Measurements from ENCODE around the gene KCNN3. TPM values are rescaled to one million over a fixed set of nuclear protein-coding genes. Genes with fewer than 3 reads are reported as not detected.

KCNN3 gene
- total RNA-seq, 1 donor: 0.09 TPM

DNA sequence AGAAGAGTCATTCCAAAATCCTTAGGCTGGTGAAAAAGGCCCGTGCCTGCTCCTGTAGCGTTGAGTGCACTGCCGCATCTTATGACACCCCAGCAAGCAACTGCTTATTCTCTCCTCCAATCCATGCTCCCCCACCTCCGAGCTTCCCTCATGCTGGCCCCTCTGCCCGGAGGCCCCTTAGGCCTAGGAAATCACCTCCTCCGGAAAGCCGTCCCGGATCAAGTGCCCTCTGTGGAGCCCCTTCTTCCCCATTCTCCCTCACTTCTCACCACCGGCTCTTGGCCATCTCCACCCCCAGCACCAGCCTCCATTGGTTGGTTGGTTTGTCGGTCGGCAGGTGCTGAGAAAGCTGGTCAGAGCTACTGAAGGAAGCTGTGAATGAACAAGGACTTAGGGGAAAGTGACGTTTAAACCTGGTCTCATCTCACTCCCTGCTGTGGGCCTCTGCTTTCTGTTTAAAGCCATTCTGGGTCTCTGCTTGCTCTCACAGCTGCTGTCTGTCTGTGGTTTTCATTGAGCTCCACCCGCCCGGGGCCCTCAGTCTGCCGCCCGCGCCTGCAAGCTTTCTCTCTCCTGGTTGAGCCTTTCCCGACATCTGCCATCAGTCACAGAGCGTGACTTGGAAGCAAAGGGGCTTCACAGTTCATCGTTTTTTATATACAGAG lies 122.2 kb downstream of the KCNN3 start:
- TF ChIP-seq, protein P1, sequence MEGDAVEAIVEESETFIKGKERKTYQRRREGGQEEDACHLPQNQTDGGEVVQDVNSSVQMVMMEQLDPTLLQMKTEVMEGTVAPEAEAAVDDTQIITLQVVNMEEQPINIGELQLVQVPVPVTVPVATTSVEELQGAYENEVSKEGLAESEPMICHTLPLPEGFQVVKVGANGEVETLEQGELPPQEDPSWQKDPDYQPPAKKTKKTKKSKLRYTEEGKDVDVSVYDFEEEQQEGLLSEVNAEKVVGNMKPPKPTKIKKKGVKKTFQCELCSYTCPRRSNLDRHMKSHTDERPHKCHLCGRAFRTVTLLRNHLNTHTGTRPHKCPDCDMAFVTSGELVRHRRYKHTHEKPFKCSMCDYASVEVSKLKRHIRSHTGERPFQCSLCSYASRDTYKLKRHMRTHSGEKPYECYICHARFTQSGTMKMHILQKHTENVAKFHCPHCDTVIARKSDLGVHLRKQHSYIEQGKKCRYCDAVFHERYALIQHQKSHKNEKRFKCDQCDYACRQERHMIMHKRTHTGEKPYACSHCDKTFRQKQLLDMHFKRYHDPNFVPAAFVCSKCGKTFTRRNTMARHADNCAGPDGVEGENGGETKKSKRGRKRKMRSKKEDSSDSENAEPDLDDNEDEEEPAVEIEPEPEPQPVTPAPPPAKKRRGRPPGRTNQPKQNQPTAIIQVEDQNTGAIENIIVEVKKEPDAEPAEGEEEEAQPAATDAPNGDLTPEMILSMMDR (IDR thresholded peaks at IDR 0.05; ENCODE audit: insufficient read depth, low read length): no peak
- H3K4me3 ChIP-seq (ENCODE audit: low read depth, low read length): no peak overlapping the region
- no peak for DNase-seq (ENCODE audit: low read depth)

DNA sequence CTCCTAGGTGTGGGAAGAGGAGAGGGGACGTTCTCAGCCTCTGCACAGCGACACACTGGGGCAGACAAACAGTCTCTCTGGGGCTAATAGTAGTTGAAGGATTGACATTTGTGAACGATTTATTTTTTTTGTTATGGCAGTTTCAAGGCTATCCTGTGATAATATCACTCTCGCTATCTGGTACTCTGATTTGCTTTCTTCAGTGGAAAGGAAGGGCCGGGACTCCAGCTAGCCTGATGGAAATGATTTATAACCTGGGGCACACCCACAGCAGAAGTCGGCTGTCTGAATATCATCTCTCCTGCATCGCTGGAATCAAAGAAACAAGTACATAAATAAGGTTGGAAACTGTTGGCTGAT lies 122.7 kb downstream of the KCNN3 start:
- no peak for DNase-seq (ENCODE audit: low read depth)
- TF ChIP-seq, protein P1 (IDR thresholded peaks at IDR 0.05; ENCODE audit: insufficient read depth, low read length): no peak
- H3K4me3 ChIP-seq (ENCODE audit: low read depth, low read length): no peak overlapping the region

DNA sequence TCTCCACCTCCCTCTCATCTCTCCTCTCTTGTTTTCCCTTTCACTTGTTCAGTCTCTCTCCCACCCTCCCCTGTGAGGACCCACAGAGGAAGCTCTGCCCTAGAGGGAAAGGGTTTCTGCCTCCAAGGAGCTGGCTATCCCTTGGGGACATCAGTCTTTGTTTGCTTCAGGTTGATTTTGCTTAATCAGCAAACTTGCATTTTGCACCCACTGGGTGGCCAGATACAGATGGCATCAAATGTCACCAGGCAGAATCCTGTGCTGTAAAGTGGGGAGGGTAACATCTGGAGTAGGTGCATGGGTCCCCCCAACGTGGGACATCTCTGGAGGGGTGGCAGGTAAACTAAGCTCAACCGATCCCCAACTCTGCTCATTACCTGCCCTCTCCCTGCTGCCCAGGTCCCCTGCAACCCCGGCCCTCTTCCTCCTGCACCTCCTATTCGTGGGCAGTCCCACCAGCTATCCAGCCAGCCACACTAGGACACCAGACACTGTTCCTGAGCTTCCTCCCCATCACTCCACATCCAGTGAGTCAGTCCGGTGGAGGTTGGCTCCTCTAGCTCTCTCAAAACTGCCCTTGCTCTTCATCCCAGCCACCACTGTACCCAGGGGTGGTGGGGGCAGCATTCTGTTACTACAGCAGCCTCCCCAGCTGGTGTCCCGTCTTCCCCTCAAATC lies 123.3 kb downstream of the KCNN3 start:
- no peak overlapping the region for H3K4me3 ChIP-seq (ENCODE audit: low read depth, low read length)
- DNase-seq (ENCODE audit: low read depth): no peak
- TF ChIP-seq, protein P1 (IDR thresholded peaks at IDR 0.05; ENCODE audit: insufficient read depth, low read length): no peak

DNA sequence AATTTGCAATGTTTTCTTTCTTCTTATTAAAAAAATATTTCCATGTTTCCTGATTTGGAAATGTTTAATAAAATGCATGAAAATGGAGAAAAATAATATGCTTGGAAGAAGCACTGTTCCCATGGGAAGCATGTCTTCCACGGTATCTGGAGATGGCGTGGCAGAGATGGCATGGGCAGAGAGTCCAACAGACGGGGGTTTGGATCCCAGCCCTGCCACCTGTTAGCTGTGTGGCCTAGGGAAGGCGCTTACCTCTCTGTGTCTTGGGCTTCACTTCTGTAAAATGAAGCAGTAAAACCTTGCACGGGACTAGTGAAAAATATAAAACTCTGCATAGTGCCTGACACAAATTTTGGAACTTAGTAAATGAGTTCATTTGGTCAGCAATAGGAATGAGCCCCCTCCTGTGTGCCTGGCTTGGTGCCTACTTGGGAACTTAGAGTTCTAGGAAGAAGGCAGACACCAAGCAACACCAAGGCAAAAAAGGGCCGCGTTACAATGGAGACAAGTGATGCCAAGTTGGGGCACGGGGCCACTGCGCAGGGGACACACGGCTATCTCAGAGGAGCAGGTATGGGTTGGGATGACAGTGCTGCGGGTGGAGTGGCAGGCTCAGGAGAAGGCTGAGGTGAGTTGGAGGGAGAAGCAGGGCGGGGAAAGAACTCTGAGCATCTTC lies 124.2 kb downstream of the KCNN3 start:
- TF ChIP-seq, protein P1 (IDR thresholded peaks at IDR 0.05; ENCODE audit: insufficient read depth, low read length): no peak
- no peak overlapping the region for H3K4me3 ChIP-seq (ENCODE audit: low read depth, low read length)
- DNase-seq (ENCODE audit: low read depth): no peak

DNA sequence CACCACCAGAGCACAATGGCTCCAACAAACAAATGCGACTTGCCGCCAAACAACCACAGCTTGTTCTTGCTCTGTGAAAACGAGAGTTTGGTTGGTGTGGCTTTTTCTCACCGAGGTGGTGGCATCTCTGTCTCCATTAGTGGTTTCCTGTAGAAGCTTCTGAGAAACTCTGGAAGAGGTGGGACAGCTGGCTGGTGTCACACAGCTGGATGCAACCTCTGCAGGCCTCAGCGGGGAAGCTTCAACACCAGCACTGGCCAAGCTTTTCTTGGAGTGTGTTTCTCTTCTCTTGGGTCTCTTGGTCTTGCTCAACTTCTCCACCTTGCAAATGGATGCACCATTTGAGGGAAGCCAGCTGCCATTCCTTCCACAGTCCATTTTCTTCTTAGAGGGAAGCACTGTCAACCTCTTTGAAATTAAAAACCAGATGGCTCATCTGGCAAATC lies 124.8 kb downstream of the KCNN3 start:
- peak; percentile 76 for DNase-seq (ENCODE audit: low read depth)
- TF ChIP-seq, protein P1 (IDR thresholded peaks at IDR 0.05; ENCODE audit: insufficient read depth, low read length): no peak
- H3K4me3 ChIP-seq (ENCODE audit: low read depth, low read length): no peak overlapping the region

DNA sequence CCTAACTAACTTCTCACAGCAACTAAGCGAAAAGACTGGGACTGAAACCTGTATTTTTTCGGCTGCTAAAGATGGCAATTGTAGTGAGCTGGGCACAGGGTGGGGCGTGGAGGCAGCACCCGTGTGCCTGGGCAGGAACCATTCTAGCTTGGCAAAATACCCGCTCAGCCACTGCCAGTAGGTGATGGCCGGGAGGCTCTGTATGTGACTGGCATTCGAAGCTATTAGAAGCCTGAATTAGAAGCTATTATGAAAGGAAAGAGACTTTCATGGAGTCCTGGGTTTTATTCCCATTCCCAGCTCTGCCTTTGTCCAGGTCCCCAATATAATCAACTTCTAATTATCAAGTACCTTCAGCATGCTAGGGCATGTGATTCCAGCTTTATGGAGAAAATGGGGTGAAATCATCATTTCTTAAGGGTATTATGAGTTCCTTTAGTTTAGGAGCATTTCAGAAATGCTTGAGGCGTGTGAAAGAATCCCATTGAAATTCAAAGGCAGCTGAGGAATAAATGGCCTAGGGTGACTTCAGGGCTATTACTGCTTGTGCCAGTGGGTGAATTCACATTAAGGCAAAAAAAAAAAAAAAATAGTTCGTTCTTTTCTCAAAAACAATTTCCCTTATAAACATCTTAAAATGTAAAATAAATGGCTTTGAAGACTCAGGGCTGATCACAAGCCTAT lies 125.6 kb downstream of the KCNN3 start:
- no peak overlapping the region for H3K4me3 ChIP-seq (ENCODE audit: low read depth, low read length)
- TF ChIP-seq, protein P1 (IDR thresholded peaks at IDR 0.05; ENCODE audit: insufficient read depth, low read length): no peak
- DNase-seq (ENCODE audit: low read depth): no peak
